Measurements from ENCODE around the gene HDGFL3. TPM values are rescaled to one million over a fixed set of nuclear protein-coding genes. Genes with fewer than 3 reads are reported as not detected.

The HDGFL3 gene
- total and polyA plus RNA-seq, 2 experiments from 2014 or later: 68.6 to 135 TPM

- Histone ChIP-seq H4K20me1 (replicated peaks; ENCODE audit: insufficient read depth) (peaks cover 4% of the 10 kb centered on the region), H3K4me3 (no peak overlapping the region), H3F3A (replicated peaks; ENCODE audit: low read depth) (no peaks in the 10 kb centered on the region), H3K9me2 (ENCODE audit: insufficient read depth) (no peaks in the 10 kb centered on the region), H3K27ac (ENCODE audit: low read depth) (no peak overlapping the region), H2AFZ (no peak overlapping the region), H3K4me1 (ENCODE audit: insufficient read depth) (peaks cover 7% of the 10 kb centered on the region; the same call in 1 of the 2 replicates), H3K36me3 (ENCODE audit: insufficient read depth) (peaks cover 8% of the 10 kb centered on the region; the same call in 1 of the 2 replicates), H3K27me3 (ENCODE audit: insufficient read depth) (no peaks in the 10 kb centered on the region), H3K4me2 (no peak overlapping the region), H3K79me2 (replicated peaks; ENCODE audit: insufficient read depth) (peaks cover 18% of the 10 kb centered on the region)
- no peaks in the 10 kb centered on the region for H3K9me3 Mint-ChIP-seq
- TF ChIP-seq CREB1 (CRISPR knock-in tag; IDR thresholded peaks at IDR 0.05; ENCODE audit: low read depth): no peak
- TF ChIP-seq JUNB (IDR thresholded peaks at IDR 0.05; ENCODE audit: unreplicated experiment): no peak
- TF ChIP-seq EZH2 (IDR thresholded peaks at IDR 0.05; ENCODE audit: low read depth, unreplicated experiment): no peak
- no peak for TF ChIP-seq ZNF462 (CRISPR knock-in tag; IDR thresholded peaks at IDR 0.05)
- TF ChIP-seq REST (IDR thresholded peaks at IDR 0.05; ENCODE audit: unreplicated experiment): no peak
- TF ChIP-seq NANOG (IDR thresholded peaks at IDR 0.05; ENCODE audit: borderline replicate concordance): no peak
- H3K27ac Mint-ChIP-seq: no peak overlapping the region
- H3K4me3 Mint-ChIP-seq: no peak overlapping the region
- peaks cover 47% of the 10 kb centered on the region for H3K36me3 Mint-ChIP-seq (ENCODE audit: low read depth)
- DNase-seq (ENCODE audit: low spot score) (no peak), ATAC-seq (no peak)
- peaks cover 5% of the 10 kb centered on the region for H3K4me1 Mint-ChIP-seq
- no peaks in the 10 kb centered on the region for H3K27me3 Mint-ChIP-seq (ENCODE audit: insufficient read depth, low read depth, poor library complexity)
These were observed 49.2 kb downstream of the HDGFL3 start for GRCh38 chr15:83158393-83158792.
